SU-DHL-6 (cell line): Measurements from ENCODE around the gene KCNIP4.

Experiments
- H2AFZ ChIP-seq: fragments of 200-600 bp; sonication (generic); 2 replicates; pipeline ENCODE4 v1.6.1; 2014; ENCODE audit warnings: low read depth, mild to moderate bottlenecking, moderate library complexity, mixed read lengths, antibody characterized with exemption, low read length; ENCODE audit not compliant: severe bottlenecking
- H3F3A ChIP-seq: fragments of 200-600 bp; shearing (Covaris generic); 2 replicates; pipeline ENCODE4 v1.6.0; 2016; ENCODE audit warnings: antibody characterized with exemption, mild to moderate bottlenecking; ENCODE audit not compliant: insufficient read depth
- H3K27ac ChIP-seq: fragments of 200-600 bp; sonication (generic); 2 replicates; pipeline ENCODE4 v1.5.1; 2016; ENCODE audit warnings: low read depth, mild to moderate bottlenecking, low read length, moderate library complexity, mixed read lengths
- H3K27me3 ChIP-seq: fragments of 200-600 bp; sonication (generic), shearing (Covaris generic); 2 replicates; pipeline ENCODE4 v1.6.0; 2014; ENCODE audit warnings: mild to moderate bottlenecking, low read length
- H3K36me3 ChIP-seq: fragments of 200-600 bp; sonication (generic); 2 replicates; pipeline ENCODE4 v1.6.1; 2014; ENCODE audit warnings: mild to moderate bottlenecking, low read length, mixed read lengths
- H3K4me2 ChIP-seq: fragments of 300-600, 200-600 bp; shearing (Covaris generic), sonication (generic); 2 replicates; pipeline ENCODE4 v1.6.0; 2014; ENCODE audit warnings: low read length, low read depth, mild to moderate bottlenecking; ENCODE audit not compliant: poor library complexity, severe bottlenecking
- H3K4me3 ChIP-seq: fragments of 200-600 bp; sonication (generic); 2 replicates; pipeline ENCODE4 v1.5.1; 2014; ENCODE audit warnings: antibody characterized with exemption, low read length, mild to moderate bottlenecking, mixed read lengths; ENCODE audit not compliant: insufficient read depth, poor library complexity, severe bottlenecking
- H3K79me2 ChIP-seq: fragments of 200-600 bp; sonication (generic); 2 replicates; pipeline ENCODE4 v1.6.1; 2014; ENCODE audit warnings: mild to moderate bottlenecking, low read length, moderate library complexity; ENCODE audit not compliant: insufficient read depth
- H3K9ac ChIP-seq: fragments of 200-600 bp; sonication (generic); 2 replicates; pipeline ENCODE4 v1.7.0; 2014; ENCODE audit warnings: mild to moderate bottlenecking, low read length
- H3K9me2 ChIP-seq: fragments of 200-600 bp; sonication (generic); replicated peaks from 2 replicates; pipeline ENCODE4 v1.6.1; 2014; ENCODE audit warnings: low read length; ENCODE audit not compliant: insufficient read depth
- H3K9me3 ChIP-seq: fragments of 200-600 bp; sonication (generic); 2 replicates; pipeline ENCODE4 v1.6.1; 2014; ENCODE audit warnings: low read length, mixed read lengths; ENCODE audit not compliant: insufficient read depth
- H4K20me1 ChIP-seq: fragments of 200-600 bp; sonication (generic); 2 replicates; pipeline ENCODE4 v1.6.1; 2014; ENCODE audit warnings: low read depth, mild to moderate bottlenecking, antibody characterized with exemption, low read length, moderate library complexity, mixed read lengths
- CTCF ChIP-seq: fragments of 200-600 bp; sonication (generic); IDR thresholded peaks from one replicate; pipeline ENCODE4 v1.5.1; 2017; ENCODE audit warnings: antibody characterized with exemption, mild to moderate bottlenecking, low read length, moderate library complexity; ENCODE audit not compliant: insufficient read depth, poor library complexity, severe bottlenecking
- EZH2phosphoT487 ChIP-seq: fragments of 200-600 bp; sonication (generic), shearing (Covaris generic); conservative IDR thresholded peaks from 2 replicates; pipeline ENCODE4 v1.6.1; 2018; ENCODE audit warnings: mild to moderate bottlenecking, antibody characterized with exemption, low read length, moderate library complexity, mixed read lengths

Gene KCNIP4

GRCh38 chr4:21097026-21097425 is 851.5 kb downstream of the KCNIP4 start:
- H3K36me3 ChIP-seq = no peaks in the 10 kb centered on the region
- no peaks in the 10 kb centered on the region for H3F3A ChIP-seq
- H2AFZ ChIP-seq = no peak overlapping the region
- no peaks in the 10 kb centered on the region for H3K9me3 ChIP-seq
- H3K4me3 ChIP-seq = no peak overlapping the region
- H3K9ac ChIP-seq = no peak overlapping the region
- no peaks in the 10 kb centered on the region for H3K9me2 ChIP-seq
- TF ChIP-seq EZH2phosphoT487 (no peak), CTCF (no peak)
- H3K27ac ChIP-seq = no peak overlapping the region
- no peaks in the 10 kb centered on the region for H3K27me3 ChIP-seq
- no peaks in the 10 kb centered on the region for H4K20me1 ChIP-seq
- H3K79me2 ChIP-seq = no peaks in the 10 kb centered on the region
- H3K4me2 ChIP-seq = no peak overlapping the region

GRCh38 chr4:21092531-21092930 is 856.0 kb downstream of the KCNIP4 start:
- TF ChIP-seq CTCF = no peak
- TF ChIP-seq EZH2phosphoT487 = no peak
- no peak overlapping the region for H3K9ac ChIP-seq
- H2AFZ ChIP-seq = no peak overlapping the region
- no peaks in the 10 kb centered on the region for H3K27me3 ChIP-seq
- no peak overlapping the region for H3K4me2 ChIP-seq
- no peaks in the 10 kb centered on the region for H3K9me2 ChIP-seq
- H3K36me3 ChIP-seq = no peaks in the 10 kb centered on the region
- no peaks in the 10 kb centered on the region for H4K20me1 ChIP-seq
- no peaks in the 10 kb centered on the region for H3F3A ChIP-seq
- H3K9me3 ChIP-seq = no peaks in the 10 kb centered on the region
- H3K4me3 ChIP-seq = no peak overlapping the region
- H3K79me2 ChIP-seq = no peaks in the 10 kb centered on the region
- H3K27ac ChIP-seq = no peak overlapping the region

GRCh38 chr4:21090094-21090666 is 858.4 kb downstream of the KCNIP4 start:
- Histone ChIP-seq H3K27ac (no peak overlapping the region), H3K79me2 (no peaks in the 10 kb centered on the region), H3K9me3 (no peaks in the 10 kb centered on the region), H3K27me3 (no peaks in the 10 kb centered on the region), H3K9ac (no peak overlapping the region), H3K4me2 (no peak overlapping the region), H3K9me2 (no peaks in the 10 kb centered on the region), H4K20me1 (no peaks in the 10 kb centered on the region), H3K4me3 (no peak overlapping the region), H2AFZ (no peak overlapping the region), H3F3A (no peaks in the 10 kb centered on the region), H3K36me3 (no peaks in the 10 kb centered on the region)
- TF ChIP-seq EZH2phosphoT487 = no peak
- TF ChIP-seq CTCF = no peak
